Parathyroid adenoma (tissue), 2 donors: Measurements from ENCODE around the gene DDX54.

Source experiments
- H2AFZ ChIP-seq: fragments of 300-600 bp; sonication (generic); one replicate; pipeline ENCODE4 v1.7.0; 2017; ENCODE audit warnings: antibody characterized with exemption, mild to moderate bottlenecking
- H3K27ac ChIP-seq: fragments of 300-600 bp; sonication (generic); one replicate; pipeline ENCODE4 v1.7.0; 2017
- H3K27me3 ChIP-seq: fragments of 300-600 bp; sonication (generic); one replicate; pipeline ENCODE4 v1.7.0; 2017; ENCODE audit warnings: low read length; ENCODE audit not compliant: control insufficient read depth, insufficient read depth
- H3K36me3 ChIP-seq: fragments of 300-600 bp; sonication (generic); one replicate; pipeline ENCODE4 v1.7.0; 2017; ENCODE audit warnings: low read length; ENCODE audit not compliant: control insufficient read depth, insufficient read depth
- H3K4me1 ChIP-seq: fragments of 300-600 bp; sonication (generic); one replicate; pipeline ENCODE4 v1.7.0; 2017; ENCODE audit warnings: control low read depth
- H3K4me2 ChIP-seq: fragments of 300-600 bp; sonication (generic); one replicate; pipeline ENCODE4 v1.7.0; 2017; ENCODE audit warnings: low read length
- H3K4me3 ChIP-seq: fragments of 300-600 bp; sonication (generic); one replicate; pipeline ENCODE4 v1.7.0; 2017; ENCODE audit warnings: low read depth, low read length
- H3K79me2 ChIP-seq: fragments of 300-600 bp; sonication (generic); one replicate; pipeline ENCODE4 v1.7.0; 2017; ENCODE audit warnings: control low read depth
- H3K9ac ChIP-seq: fragments of 300-600 bp; sonication (generic); one replicate; pipeline ENCODE4 v1.7.0; 2017; ENCODE audit warnings: mild to moderate bottlenecking
- H3K9me3 ChIP-seq: fragments of 300-600 bp; sonication (generic); one replicate; pipeline ENCODE4 v1.7.0; 2017; ENCODE audit warnings: low read length; ENCODE audit not compliant: control insufficient read depth
- CTCF ChIP-seq: fragments of 300-600 bp; sonication (generic); IDR thresholded peaks from one replicate; pipeline ENCODE4 v1.7.0; 2017; ENCODE audit warnings: antibody characterized with exemption, mild to moderate bottlenecking
- donor health status: primary hyperparathyroidism.

Gene DDX54, protein sequence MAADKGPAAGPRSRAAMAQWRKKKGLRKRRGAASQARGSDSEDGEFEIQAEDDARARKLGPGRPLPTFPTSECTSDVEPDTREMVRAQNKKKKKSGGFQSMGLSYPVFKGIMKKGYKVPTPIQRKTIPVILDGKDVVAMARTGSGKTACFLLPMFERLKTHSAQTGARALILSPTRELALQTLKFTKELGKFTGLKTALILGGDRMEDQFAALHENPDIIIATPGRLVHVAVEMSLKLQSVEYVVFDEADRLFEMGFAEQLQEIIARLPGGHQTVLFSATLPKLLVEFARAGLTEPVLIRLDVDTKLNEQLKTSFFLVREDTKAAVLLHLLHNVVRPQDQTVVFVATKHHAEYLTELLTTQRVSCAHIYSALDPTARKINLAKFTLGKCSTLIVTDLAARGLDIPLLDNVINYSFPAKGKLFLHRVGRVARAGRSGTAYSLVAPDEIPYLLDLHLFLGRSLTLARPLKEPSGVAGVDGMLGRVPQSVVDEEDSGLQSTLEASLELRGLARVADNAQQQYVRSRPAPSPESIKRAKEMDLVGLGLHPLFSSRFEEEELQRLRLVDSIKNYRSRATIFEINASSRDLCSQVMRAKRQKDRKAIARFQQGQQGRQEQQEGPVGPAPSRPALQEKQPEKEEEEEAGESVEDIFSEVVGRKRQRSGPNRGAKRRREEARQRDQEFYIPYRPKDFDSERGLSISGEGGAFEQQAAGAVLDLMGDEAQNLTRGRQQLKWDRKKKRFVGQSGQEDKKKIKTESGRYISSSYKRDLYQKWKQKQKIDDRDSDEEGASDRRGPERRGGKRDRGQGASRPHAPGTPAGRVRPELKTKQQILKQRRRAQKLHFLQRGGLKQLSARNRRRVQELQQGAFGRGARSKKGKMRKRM

DNA sequence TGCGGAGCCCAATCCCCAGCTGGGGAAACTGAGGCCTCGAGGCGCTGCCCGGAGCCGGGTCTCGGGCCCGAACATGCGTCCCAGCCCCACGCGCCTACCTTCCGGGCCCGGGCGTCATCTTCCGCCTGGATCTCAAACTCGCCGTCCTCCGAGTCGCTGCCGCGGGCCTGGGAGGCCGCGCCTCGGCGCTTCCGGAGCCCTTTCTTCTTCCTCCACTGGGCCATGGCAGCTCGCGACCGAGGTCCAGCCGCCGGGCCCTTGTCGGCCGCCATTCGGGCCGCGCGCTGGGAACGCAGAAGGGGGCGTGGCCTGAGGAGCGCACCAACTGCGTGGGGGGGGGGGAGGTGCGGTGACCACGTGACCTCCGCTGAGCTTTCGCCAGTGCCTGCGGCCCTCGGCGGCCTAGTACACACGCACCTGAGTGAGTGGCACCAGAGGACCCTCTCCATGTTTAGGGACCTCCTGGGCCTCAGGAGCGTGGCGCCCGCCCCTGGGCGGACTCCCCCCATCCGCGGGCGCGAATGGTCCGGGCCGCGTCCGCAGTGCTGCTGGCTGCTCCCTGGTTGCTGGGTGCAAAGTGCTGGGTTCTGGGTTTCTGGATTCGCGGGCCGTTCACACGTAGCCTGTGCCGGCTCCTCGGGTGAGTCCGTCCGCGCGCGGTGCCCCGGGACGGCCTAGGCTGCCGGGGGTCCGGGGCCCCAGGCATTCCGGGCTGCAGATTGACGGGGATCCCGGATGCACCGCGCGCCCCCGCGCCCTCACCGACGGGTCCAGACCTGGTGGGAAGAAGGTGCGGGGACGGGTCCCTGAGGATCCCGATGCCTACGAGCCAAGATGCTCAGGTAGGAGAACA lies at the start of gene DDX54, which contains the start of gene RITA1:
TSS of gene DDX54 (minus strand) at position 299 of the 853 bp plus-strand sequence. CDS start at position 272, 27 bp downstream.
TSS of gene RITA1 (plus strand) at position 542 of the 853 bp plus-strand sequence. CDS start 1,026 bp downstream, outside the sequence.
- Histone ChIP-seq H3K4me2 (peak within 1 kb of the TSS; percentile 86), H3K27ac (peak within 1 kb of the TSS; percentile 95), H3K4me3 (peak within 1 kb of the TSS; percentile 99), H3K79me2 (peaks cover 14% of the 10 kb centered on the region), H3K4me1 (peaks cover 13% of the 10 kb centered on the region), H3K9me3 (no peaks in the 10 kb centered on the region), H2AFZ (peak within 1 kb of the TSS; percentile 100), H3K27me3 (no peaks in the 10 kb centered on the region), H3K36me3 (no peaks in the 10 kb centered on the region), H3K9ac (peak within 1 kb of the TSS; percentile 98)
- no peak for TF ChIP-seq CTCF

DNA sequence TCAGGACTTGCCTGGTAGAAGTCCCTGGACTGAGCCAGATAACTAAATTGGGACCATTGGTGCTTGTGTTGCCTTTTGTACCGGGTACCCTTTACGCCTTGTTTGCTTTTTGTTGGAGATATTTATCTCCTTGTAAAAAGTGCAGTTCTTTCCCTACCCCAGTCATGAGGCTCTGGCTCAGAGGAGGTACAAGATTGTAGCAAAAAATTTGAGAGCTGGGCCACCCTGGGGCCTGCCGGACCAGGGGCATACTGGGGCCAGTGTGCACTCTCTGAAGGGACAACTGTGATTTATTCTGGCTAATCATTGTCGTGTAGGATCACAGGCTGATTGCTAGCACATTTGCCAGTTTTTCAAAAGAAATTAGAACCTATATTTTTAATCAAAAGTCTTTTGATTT lies 49.2 kb upstream of the DDX54 start:
- no peak overlapping the region for H3K9ac ChIP-seq
- peaks cover 55% of the 10 kb centered on the region for H3K4me1 ChIP-seq
- TF ChIP-seq CTCF: no peak
- H2AFZ ChIP-seq: no peak overlapping the region
- peak overlapping the region; percentile 82 for H3K27ac ChIP-seq
- no peaks in the 10 kb centered on the region for H3K27me3 ChIP-seq
- H3K36me3 ChIP-seq: no peaks in the 10 kb centered on the region
- H3K79me2 ChIP-seq: peaks cover 7% of the 10 kb centered on the region
- no peak overlapping the region for H3K4me3 ChIP-seq
- H3K9me3 ChIP-seq: no peaks in the 10 kb centered on the region
- H3K4me2 ChIP-seq: peak overlapping the region; percentile 31

GRCh38 chr12:113233967-113234366 lies 48.7 kb upstream of the DDX54 start:
- Histone ChIP-seq H3K4me3 (no peak overlapping the region), H3K36me3 (no peaks in the 10 kb centered on the region), H3K4me2 (peak overlapping the region; percentile 49), H2AFZ (no peak overlapping the region), H3K27me3 (no peaks in the 10 kb centered on the region), H3K27ac (peak overlapping the region; percentile 82), H3K9ac (no peak overlapping the region), H3K9me3 (no peaks in the 10 kb centered on the region), H3K4me1 (peaks cover 55% of the 10 kb centered on the region), H3K79me2 (peaks cover 10% of the 10 kb centered on the region)
- no peak for TF ChIP-seq CTCF

DNA sequence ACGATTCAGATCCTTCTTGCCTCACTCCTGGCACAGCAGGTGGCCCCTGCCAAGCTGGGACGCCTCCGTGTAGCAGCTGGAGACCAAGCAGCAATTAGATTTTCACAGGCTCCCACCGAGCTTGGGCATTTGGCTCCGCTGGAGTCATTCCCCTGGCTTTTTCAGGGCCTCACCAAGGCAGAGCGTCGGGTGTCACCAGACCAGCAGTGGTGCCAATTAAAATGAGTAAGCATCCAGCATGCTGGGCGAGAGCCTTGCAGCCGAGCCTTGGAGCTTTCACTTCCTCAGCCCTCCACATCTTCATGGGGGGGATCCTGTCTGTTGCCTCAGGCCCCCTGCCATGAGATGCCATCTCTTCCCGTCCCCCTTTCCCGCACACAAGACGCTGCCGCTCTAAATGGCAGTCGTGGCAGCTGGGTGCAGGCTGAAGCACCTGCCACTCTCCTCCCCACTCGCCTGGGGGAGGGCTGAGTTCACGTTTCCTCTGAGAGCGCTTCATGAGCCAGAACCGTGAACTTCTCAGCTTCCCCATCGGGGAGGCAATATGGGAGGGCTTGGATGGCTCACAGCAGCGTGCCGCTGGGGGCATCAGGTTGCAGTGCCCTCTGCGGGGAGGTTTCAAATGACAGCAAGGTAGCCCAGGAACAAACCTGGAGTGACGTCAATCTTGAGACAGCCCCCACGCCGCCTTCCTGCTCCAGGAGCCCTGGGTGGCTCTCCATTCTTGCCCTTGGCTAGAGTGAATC lies 47.7 kb upstream of the DDX54 start:
- H3K9me3 ChIP-seq: no peaks in the 10 kb centered on the region
- H2AFZ ChIP-seq: peak overlapping the region; percentile 26
- no peaks in the 10 kb centered on the region for H3K36me3 ChIP-seq
- H3K4me2 ChIP-seq: peak overlapping the region; percentile 49
- peak overlapping the region; percentile 82 for H3K27ac ChIP-seq
- H3K4me3 ChIP-seq: peak overlapping the region; percentile 33
- H3K79me2 ChIP-seq: peaks cover 18% of the 10 kb centered on the region
- no peaks in the 10 kb centered on the region for H3K27me3 ChIP-seq
- peak; percentile 59 for TF ChIP-seq CTCF
- H3K4me1 ChIP-seq: peaks cover 55% of the 10 kb centered on the region
- H3K9ac ChIP-seq: no peak overlapping the region
